Right atrium auricular region (tissue), 2 donors: Measurements from ENCODE around the gene ARMC10. TPM values are rescaled to one million over a fixed set of nuclear protein-coding genes. Genes with fewer than 3 reads are reported as not detected.
"Not testable (repeated sequence)": the region's sequence is repeated elsewhere in the genome, so short reads cannot be mapped to it uniquely, and the experiment has no call there.

Source experiments
- DNase-seq: peaks from one replicate; pipeline ENCODE4 v3.0.0-alpha.2; 2019; ENCODE audit warnings: low spot score
- H3K27ac ChIP-seq, 2 donors: fragments of 200-600 bp; sonication (generic); 1 replicate in 1 of 2; 2 replicates in 1 of 2; pipeline ENCODE4 v1.5.1; 2016 to 2019
- H3K27me3 ChIP-seq, 2 donors: fragments of 200-600 bp; sonication (generic); one replicate each; pipeline versions ENCODE4 v1.5.1 to v1.6.0; 2017 to 2019
- H3K36me3 ChIP-seq: fragments of 200-600 bp; sonication (generic); one replicate; pipeline ENCODE4 v1.5.1; 2016
- H3K4me1 ChIP-seq, 2 donors: fragments of 200-600 bp; sonication (generic); one replicate each; pipeline versions ENCODE4 v1.5.1 to v1.6.0; 2017 to 2019
- H3K4me3 ChIP-seq, 2 donors: fragments of 200-600 bp; sonication (generic); 1 replicate in 1 of 2; 2 replicates in 1 of 2; pipeline ENCODE4 v1.5.1; 2017 to 2019; ENCODE audit warnings: mild to moderate bottlenecking in 1 of 2, moderate library complexity in 1 of 2
- H3K9me3 ChIP-seq, 2 donors: fragments of 200-600 bp; sonication (generic); one replicate each; pipeline ENCODE4 v1.5.1; 2019
- CTCF ChIP-seq, 2 donors: fragments of 200-600 bp; sonication (generic); IDR thresholded peaks; one replicate each; pipeline ENCODE4 v1.5.1; 2019; ENCODE audit warnings: antibody characterized with exemption in 2 of 2
- total RNA-seq, 2 donors: library from RNA; depleted of rRNA; stranded (reverse); fragments of >200 nt; gene quantifications; one replicate each; pipeline ENCODE4 v1.1.0, GENCODE V29; 2016

Gene ARMC10
- total RNA-seq, 2 donors from 2014 or later: 11.6 to 20.2 TPM

- DNase-seq: no peak
- peaks cover 18% of the 10 kb centered on the region for H3K36me3 ChIP-seq
- no peak overlapping the region for H3K27ac ChIP-seq
- H3K9me3 ChIP-seq: no peaks in the 10 kb centered on the region
- no peaks in the 10 kb centered on the region for H3K4me1 ChIP-seq
- no peak overlapping the region for H3K4me3 ChIP-seq
- no peaks in the 10 kb centered on the region for H3K27me3 ChIP-seq
- no peak for TF ChIP-seq CTCF (IDR thresholded peaks at IDR 0.05)
Measured at GRCh38 chr7:103083210-103083609, 8.3 kb downstream of the ARMC10 start.

- H3K36me3 ChIP-seq: peaks cover 10% of the 10 kb centered on the region
- H3K27me3 ChIP-seq, H3K27ac ChIP-seq, DNase-seq, H3K9me3 ChIP-seq, H3K4me1 ChIP-seq, H3K4me3 ChIP-seq: not testable (repeated sequence)
Measured at GRCh38 chr7:103092321-103092720, 17.4 kb downstream of the ARMC10 start.

GRCh38 chr7:103093429-103093828 is 18.5 kb downstream of the ARMC10 start:
- Histone ChIP-seq H3K27me3 (no peaks in the 10 kb centered on the region), H3K4me1 (no peaks in the 10 kb centered on the region), H3K9me3 (no peaks in the 10 kb centered on the region), H3K4me3 (no peak overlapping the region), H3K36me3 (peaks cover 10% of the 10 kb centered on the region), H3K27ac (no peak overlapping the region)
- DNase-seq: no peak
- no peak for TF ChIP-seq CTCF (IDR thresholded peaks at IDR 0.05)

GRCh38 chr7:103094102-103094501 is 19.2 kb downstream of the ARMC10 start:
- Histone ChIP-seq H3K36me3 (peaks cover 10% of the 10 kb centered on the region), H3K4me1 (no peaks in the 10 kb centered on the region), H3K4me3 (no peak overlapping the region), H3K27ac (no peak overlapping the region), H3K9me3 (no peaks in the 10 kb centered on the region), H3K27me3 (no peaks in the 10 kb centered on the region)
- no peak for DNase-seq
- no peak for TF ChIP-seq CTCF (IDR thresholded peaks at IDR 0.05)

GRCh38 chr7:103095558-103095957 is 20.6 kb downstream of the ARMC10 start:
- not testable (repeated sequence) for H3K4me1 ChIP-seq, H3K9me3 ChIP-seq, H3K27me3 ChIP-seq, H3K4me3 ChIP-seq, H3K27ac ChIP-seq, DNase-seq
- peaks cover 10% of the 10 kb centered on the region for H3K36me3 ChIP-seq

- TF ChIP-seq CTCF (IDR thresholded peaks at IDR 0.05): no peak
- no peak overlapping the region for H3K27ac ChIP-seq
- no peak for DNase-seq
- no peaks in the 10 kb centered on the region for H3K27me3 ChIP-seq
- no peaks in the 10 kb centered on the region for H3K9me3 ChIP-seq
- H3K4me3 ChIP-seq: no peak overlapping the region
- H3K4me1 ChIP-seq: no peaks in the 10 kb centered on the region
- H3K36me3 ChIP-seq: peaks cover 19% of the 10 kb centered on the region
Measured at GRCh38 chr7:103097041-103097440, 22.1 kb downstream of the ARMC10 start.

GRCh38 chr7:103100348-103100747 is 25.4 kb downstream of the ARMC10 start:
- Histone ChIP-seq H3K27ac (no peak overlapping the region), H3K4me3 (no peak overlapping the region), H3K27me3 (no peaks in the 10 kb centered on the region), H3K9me3 (no peaks in the 10 kb centered on the region), H3K36me3 (peaks cover 29% of the 10 kb centered on the region), H3K4me1 (no peaks in the 10 kb centered on the region)
- DNase-seq: no peak
- no peak for TF ChIP-seq CTCF (IDR thresholded peaks at IDR 0.05)
